GM19324 (cell line): ENCODE data around the gene PAX7.

Experiments used
- ATAC-seq: cut with Tn5 transposase; IDR thresholded peaks from one replicate; pipeline ENCODE4 v1.9.1; 2021; ENCODE audit warnings: mild to moderate bottlenecking, moderate library complexity; ENCODE audit not compliant: unreplicated experiment, low FRiP score

Gene PAX7

GRCh38 chr1:18786149-18786548 lies 155.5 kb downstream of the PAX7 start:
- no peak for ATAC-seq

- ATAC-seq: no peak
These were observed 157.3 kb downstream of the PAX7 start for GRCh38 chr1:18787825-18788385.

- no peak for ATAC-seq
These were observed 158.6 kb downstream of the PAX7 start for GRCh38 chr1:18789246-18789645.

GRCh38 chr1:18792747-18793146 lies 162.1 kb downstream of the PAX7 start:
- ATAC-seq: no peak

GRCh38 chr1:18793164-18793563 lies 162.5 kb downstream of the PAX7 start:
- ATAC-seq: no peak

- ATAC-seq: no peak
These were observed 163.4 kb downstream of the PAX7 start for GRCh38 chr1:18794051-18794450.

- no peak for ATAC-seq
These were observed 163.9 kb downstream of the PAX7 start for GRCh38 chr1:18794561-18794960.

- ATAC-seq: no peak
These were observed 164.5 kb downstream of the PAX7 start for GRCh38 chr1:18795002-18795689.

- ATAC-seq: no peak
These were observed 166.3 kb downstream of the PAX7 start for GRCh38 chr1:18796950-18797349.
